B cell (primary cell): ENCODE results near the gene MED9. TPM values are rescaled to one million over a fixed set of nuclear protein-coding genes. Genes with fewer than 3 reads are reported as not detected.

Experiments
- ATAC-seq: fragments of 200-7000 bp; cut with Tn5 transposase; one replicate; pipeline ENCODE4 v1.10.0; 2021; ENCODE audit warnings: low read depth, mild to moderate bottlenecking, moderate number of reproducible peaks, moderate library complexity
- CTCF ChIA-PET: fragments of 350-600 bp; sonication (Branson Sonifier 250); formaldehyde crosslinking; loops from one replicate; lab custom pipeline; 2021; ENCODE audit warnings: antibody characterized with exemption, inconsistent platforms; lab: Charles Lee
- POLR2A ChIA-PET: fragments of 350-600 bp; sonication (Branson Sonifier 250); formaldehyde crosslinking; loops from one replicate; lab custom pipeline; 2021; ENCODE audit warnings: antibody characterized with exemption; lab: Charles Lee
- DNase-seq: peaks from one replicate; pipeline ENCODE4 v3.0.0; 2013
- H2AFZ ChIP-seq: 2 replicates; pipeline ENCODE4 v1.6.1; 2012; ENCODE audit warnings: mild to moderate bottlenecking, low read depth, low read length; ENCODE audit not compliant: insufficient read depth, poor library complexity, severe bottlenecking
- H3K27ac ChIP-seq, 2 donors: 1 replicate in 1 of 2; 2 replicates in 1 of 2; pipeline ENCODE4 v1.5.1; 2012 to 2013; ENCODE audit warnings: low read length in 2 of 2, mild to moderate bottlenecking in 2 of 2, moderate library complexity in 1 of 2
- H3K27me3 ChIP-seq, 4 experiments: fragments of 200-600 bp in 1 of 4; sonication (generic) in 1 of 4; replicated peaks in 1 of 4; 1 replicate in 2 of 4; 2 replicates in 2 of 4; pipeline versions ENCODE4 v1.6.1 to v1.7.0; 2013 to 2016; ENCODE audit warnings: low read length in 3 of 4, mild to moderate bottlenecking in 2 of 4, mixed read lengths in 1 of 4, moderate library complexity in 1 of 4; ENCODE audit not compliant: insufficient read depth in 4 of 4, control insufficient read depth in 3 of 4; ENCODE audit errors: control extremely low read depth in 1 of 4
- H3K36me3 ChIP-seq, 2 experiments: replicated peaks in 1 of 2; 1 replicate in 1 of 2; 2 replicates in 1 of 2; pipeline versions ENCODE4 v1.6.1 to v1.7.1; 2013; ENCODE audit warnings: low read length in 1 of 2; ENCODE audit not compliant: insufficient read depth in 2 of 2, control insufficient read depth in 1 of 2; ENCODE audit errors: control extremely low read depth in 1 of 2, extremely low read depth in 1 of 2
- H3K4me1 ChIP-seq, 2 donors: fragments of 200-600 bp in 1 of 2; sonication (generic) in 1 of 2; 1 replicate in 1 of 2; 2 replicates in 1 of 2; pipeline versions ENCODE4 v1.5.1 to v1.6.1; 2013 to 2017; ENCODE audit warnings: low read length in 2 of 2; ENCODE audit not compliant: control insufficient read depth in 2 of 2, insufficient read depth in 2 of 2
- H3K4me2 ChIP-seq: replicated peaks from 2 replicates; pipeline ENCODE3; 2012; ENCODE audit warnings: mild to moderate bottlenecking, low read depth, low read length; ENCODE audit not compliant: poor library complexity, severe bottlenecking
- H3K4me3 ChIP-seq, 5 experiments: fragments of 200-600 bp in 1 of 5; sonication (generic) in 1 of 5; 1 replicate in 3 of 5; 2 replicates in 2 of 5; pipeline versions ENCODE4 v1.5.1 to v1.7.0; 2011 to 2016; ENCODE audit warnings: low read length in 4 of 5, mild to moderate bottlenecking in 4 of 5, low read depth in 2 of 5, control low read depth in 1 of 5, moderate library complexity in 1 of 5; ENCODE audit not compliant: insufficient read depth in 1 of 5; ENCODE audit errors: control extremely low read depth in 1 of 5, extremely low read depth in 1 of 5
- H3K79me2 ChIP-seq: fragments of 200-600 bp; sonication (generic); one replicate; pipeline ENCODE4 v1.6.0; 2016; ENCODE audit warnings: low read length; ENCODE audit not compliant: control insufficient read depth, insufficient read depth
- H3K9ac ChIP-seq: fragments of 200-600 bp; sonication (generic); 2 replicates; pipeline ENCODE4 v1.6.1; 2017; ENCODE audit warnings: mild to moderate bottlenecking, low read length, moderate library complexity
- H3K9me3 ChIP-seq, 3 donors: one replicate each; pipeline versions ENCODE4 v1.6.1 to v1.7.1; 2013; ENCODE audit warnings: low read length in 2 of 3; ENCODE audit not compliant: control insufficient read depth in 2 of 3, insufficient read depth in 1 of 3; ENCODE audit errors: control extremely low read depth in 1 of 3
- H4K20me1 ChIP-seq: 2 replicates; pipeline ENCODE4 v1.6.0; 2012; ENCODE audit warnings: mild to moderate bottlenecking, low read length; ENCODE audit not compliant: insufficient read depth, control insufficient read depth, poor library complexity, severe bottlenecking
- H3K27ac Mint-ChIP-seq: one replicate; pipeline ENCODE4 v1.8.0; 2021; ENCODE audit warnings: mixed read lengths
- H3K27me3 Mint-ChIP-seq: one replicate; pipeline ENCODE4 v1.8.0; 2021; ENCODE audit warnings: mixed read lengths
- H3K4me1 Mint-ChIP-seq: one replicate; pipeline ENCODE4 v1.8.0; 2021; ENCODE audit warnings: mixed read lengths
- H3K4me3 Mint-ChIP-seq: one replicate; pipeline ENCODE4 v1.8.0; 2021; ENCODE audit warnings: mixed read lengths
- H3K9me3 Mint-ChIP-seq: one replicate; pipeline ENCODE4 v1.8.0; 2022; ENCODE audit warnings: mixed read lengths; ENCODE audit not compliant: insufficient read depth
- CTCF ChIP-seq: fragments of 200-600 bp; IDR thresholded peaks from one replicate; pipeline ENCODE4 v1.8.0; 2022; ENCODE audit warnings: antibody characterized with exemption, mild to moderate bottlenecking
- EZH2 ChIP-seq: IDR thresholded peaks from 2 replicates; pipeline ENCODE4 v1.6.1; 2012; ENCODE audit warnings: borderline replicate concordance, low read depth, mild to moderate bottlenecking, moderate library complexity, low read length; ENCODE audit not compliant: insufficient read depth, poor library complexity, severe bottlenecking
- WGBS: methylation state at CpG from one replicate; pipeline ENCODE4 v1.1.5; 2013; ENCODE audit warnings: missing lambda C conversion rate; ENCODE audit not compliant: insufficient coverage; 5-methylcytosine and 5-hydroxymethylcytosine counted together
- intact Hi-C: fragments of 100-400 bp; cut with micrococcal nuclease; formaldehyde crosslinking; loops from one replicate; pipeline ENCODE4 v1.10.0; 2022
- polyA plus RNA-seq: library from polyadenylated mRNA; depleted of rRNA; stranded (reverse); fragments of >200 nt; gene quantifications from 2 replicates; pipeline ENCODE4 v1.2.3, GENCODE V29; 2012
- total RNA-seq, 2 donors: library from RNA; stranded (reverse); fragments of 120-200 nt in 1 of 2; gene quantifications; 1 replicate in 1 of 2; 2 replicates in 1 of 2; pipeline versions ENCODE4 v1.2.3 to v1.2.4, GENCODE V29; 2013 to 2022

MED9 gene
- total and polyA plus RNA-seq, 2 donors (not counting 1 experiment from before 2014, with no cell fraction given): 11.6 to 18.9 TPM

- 70% methylated on average over 5 of the region's 5 CpGs for WGBS
- H3K36me3 ChIP-seq: peaks cover 0 to 3% of the 10 kb centered on the region in 2 experiments
- H4K20me1 ChIP-seq: no peaks in the 10 kb centered on the region
- CTCF ChIA-PET: interaction anchor here (0.7 kb wide), 1 partner anchor 22 kb away, joined by 3 read pairs; no protein-coding TSS in a partner anchor
- H3K27ac Mint-ChIP-seq: no peak overlapping the region
- no peaks in the 10 kb centered on the region for H3K79me2 ChIP-seq
- H3K9ac ChIP-seq: no peak overlapping the region
- H3K4me3 Mint-ChIP-seq: no peak overlapping the region
- H3K4me1 ChIP-seq: no peaks in the 10 kb centered on the region
- no peak for TF ChIP-seq CTCF
- H3K9me3 Mint-ChIP-seq: no peaks in the 10 kb centered on the region
- intact Hi-C loops: no loop called here
- H2AFZ ChIP-seq: no peak overlapping the region
- no peaks in the 10 kb centered on the region for H3K27me3 ChIP-seq
- no peaks in the 10 kb centered on the region for H3K9me3 ChIP-seq
- H3K27ac ChIP-seq: no peak overlapping the region
- no peak overlapping the region for H3K4me2 ChIP-seq
- ATAC-seq: no peak
- H3K27me3 Mint-ChIP-seq: no peaks in the 10 kb centered on the region
- DNase-seq: no peak
- POLR2A ChIA-PET: no interaction called here
- no peaks in the 10 kb centered on the region for H3K4me1 Mint-ChIP-seq
- H3K4me3 ChIP-seq: no peak overlapping the region
These were observed 42.2 kb downstream of the MED9 start for GRCh38 chr17:17518951-17519350.

GRCh38 chr17:17519886-17520285, 43.1 kb downstream of the MED9 start:
- WGBS: 95% methylated on average over 10 of the region's 10 CpGs
- CTCF ChIA-PET: no interaction called here
- Histone ChIP-seq H4K20me1 (no peaks in the 10 kb centered on the region), H3K27me3 (no peaks in the 10 kb centered on the region), H3K4me1 (no peaks in the 10 kb centered on the region), H3K4me2 (no peak overlapping the region), H3K36me3 (peaks cover 0 to 3% of the 10 kb centered on the region in 2 experiments), H3K27ac (no peak overlapping the region), H3K4me3 (no peak overlapping the region), H3K79me2 (no peaks in the 10 kb centered on the region), H3K9ac (no peak overlapping the region), H2AFZ (no peak overlapping the region), H3K9me3 (no peaks in the 10 kb centered on the region)
- ATAC-seq: no peak
- Mint-ChIP-seq H3K4me1 (no peaks in the 10 kb centered on the region), H3K4me3 (no peak overlapping the region), H3K9me3 (no peaks in the 10 kb centered on the region), H3K27ac (no peak overlapping the region), H3K27me3 (no peaks in the 10 kb centered on the region)
- DNase-seq: no peak
- TF ChIP-seq CTCF: no peak
- TF ChIP-seq EZH2: no peak
- POLR2A ChIA-PET: no interaction called here
- intact Hi-C loops: no loop called here
